MCF 10A (cell line): Measurements from ENCODE around the gene KIF6. TPM values are rescaled to one million over a fixed set of nuclear protein-coding genes. Genes with fewer than 3 reads are reported as not detected.

Experiments
- BruUV-seq: library from RNA; stranded (reverse); fragments of 400-500 nt; replicated peaks from 2 replicates; lab custom pipeline; 2021; lab: Mats Ljungman, UMichigan
- CTCF ChIA-PET: fragments of 300-600 bp; sonication (Branson Sonifier 250); formaldehyde crosslinking; extraction: SDS; loops from one replicate; lab custom pipeline; 2021; ENCODE audit warnings: antibody characterized with exemption, inconsistent platforms; lab: Yijun Ruan, JAX
- POLR2A ChIA-PET: fragments of 300-600, 350-650 bp; sonication (Branson Sonifier 250); formaldehyde crosslinking; extraction: SDS; loops from one replicate; lab custom pipeline; 2020; ENCODE audit warnings: antibody characterized with exemption, inconsistent platforms; lab: Yijun Ruan, JAX
- DNase-seq: peaks from one replicate; pipeline ENCODE4 v3.0.0-alpha.2; 2018; ENCODE audit not compliant: unreplicated experiment
- H3K27ac Mint-ChIP-seq: one replicate; pipeline ENCODE4 v1.8.0; 2022; ENCODE audit warnings: mild to moderate bottlenecking, low read depth, mixed read lengths; ENCODE audit not compliant: unreplicated experiment
- H3K27me3 Mint-ChIP-seq: one replicate; pipeline ENCODE4 v1.8.0; 2022; ENCODE audit warnings: mixed read lengths; ENCODE audit not compliant: insufficient read depth, unreplicated experiment
- H3K36me3 Mint-ChIP-seq: one replicate; pipeline ENCODE4 v1.8.0; 2022; ENCODE audit warnings: mild to moderate bottlenecking, moderate library complexity, mixed read lengths; ENCODE audit not compliant: insufficient read depth, unreplicated experiment
- H3K4me1 Mint-ChIP-seq: one replicate; pipeline ENCODE4 v1.8.0; 2022; ENCODE audit warnings: mixed read lengths; ENCODE audit not compliant: insufficient read depth, unreplicated experiment
- H3K4me3 Mint-ChIP-seq: one replicate; pipeline ENCODE4 v1.8.0; 2022; ENCODE audit warnings: mild to moderate bottlenecking, moderate library complexity, mixed read lengths; ENCODE audit not compliant: unreplicated experiment
- H3K9me3 Mint-ChIP-seq: one replicate; pipeline ENCODE4 v1.8.0; 2022; ENCODE audit warnings: mixed read lengths; ENCODE audit not compliant: unreplicated experiment
- intact Hi-C: fragments of 100-400 bp; cut with micrococcal nuclease; formaldehyde crosslinking; loops from 2 replicates; pipeline ENCODE4 v1.14.1; 2022
- total RNA-seq: library from RNA; stranded (reverse); gene quantifications from 2 replicates; pipeline ENCODE4 v1.2.3, GENCODE V29; 2022
- TF ChIP-seq, protein P1 (sequence below): fragments of 200-600 bp; IDR thresholded peaks from one replicate; pipeline ENCODE4 v1.8.0; 2022; ENCODE audit warnings: antibody characterized with exemption, mild to moderate bottlenecking; ENCODE audit not compliant: unreplicated experiment

KIF6 gene
- total RNA-seq, 1 experiment from 2014 or later = 0.91 TPM

DNA sequence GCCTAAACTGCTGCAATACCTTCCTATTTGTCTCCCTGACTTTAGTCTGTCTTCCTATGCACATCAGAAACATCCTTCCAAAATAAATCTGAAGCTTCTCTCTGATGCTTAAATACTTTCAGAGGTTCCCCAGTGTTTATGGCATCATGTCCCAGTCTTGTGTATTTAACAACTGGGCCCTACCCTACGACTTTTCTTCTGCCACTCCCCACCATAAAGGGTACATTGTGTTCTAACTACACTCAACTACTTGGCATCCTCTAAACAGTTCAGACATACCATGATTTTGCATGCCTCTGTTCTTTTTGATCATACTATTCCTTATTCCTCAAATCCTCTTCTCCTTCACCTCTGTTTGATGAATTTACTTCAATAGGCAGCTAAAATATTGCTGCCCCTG lies 259.7 kb downstream of the KIF6 start:
- TF ChIP-seq, protein P1, sequence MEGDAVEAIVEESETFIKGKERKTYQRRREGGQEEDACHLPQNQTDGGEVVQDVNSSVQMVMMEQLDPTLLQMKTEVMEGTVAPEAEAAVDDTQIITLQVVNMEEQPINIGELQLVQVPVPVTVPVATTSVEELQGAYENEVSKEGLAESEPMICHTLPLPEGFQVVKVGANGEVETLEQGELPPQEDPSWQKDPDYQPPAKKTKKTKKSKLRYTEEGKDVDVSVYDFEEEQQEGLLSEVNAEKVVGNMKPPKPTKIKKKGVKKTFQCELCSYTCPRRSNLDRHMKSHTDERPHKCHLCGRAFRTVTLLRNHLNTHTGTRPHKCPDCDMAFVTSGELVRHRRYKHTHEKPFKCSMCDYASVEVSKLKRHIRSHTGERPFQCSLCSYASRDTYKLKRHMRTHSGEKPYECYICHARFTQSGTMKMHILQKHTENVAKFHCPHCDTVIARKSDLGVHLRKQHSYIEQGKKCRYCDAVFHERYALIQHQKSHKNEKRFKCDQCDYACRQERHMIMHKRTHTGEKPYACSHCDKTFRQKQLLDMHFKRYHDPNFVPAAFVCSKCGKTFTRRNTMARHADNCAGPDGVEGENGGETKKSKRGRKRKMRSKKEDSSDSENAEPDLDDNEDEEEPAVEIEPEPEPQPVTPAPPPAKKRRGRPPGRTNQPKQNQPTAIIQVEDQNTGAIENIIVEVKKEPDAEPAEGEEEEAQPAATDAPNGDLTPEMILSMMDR = no peak
- H3K4me1 Mint-ChIP-seq = peaks cover 20% of the 10 kb centered on the region
- H3K4me3 Mint-ChIP-seq = no peak overlapping the region
- H3K27me3 Mint-ChIP-seq = no peaks in the 10 kb centered on the region
- intact Hi-C loops = no loop called here
- H3K36me3 Mint-ChIP-seq = no peaks in the 10 kb centered on the region
- H3K9me3 Mint-ChIP-seq = peaks cover 8% of the 10 kb centered on the region
- H3K27ac Mint-ChIP-seq = peak overlapping the region; percentile 66
- no peak for DNase-seq
- POLR2A ChIA-PET = interaction anchor here (1.2 kb wide), 3 partner anchors 9 to 39 kb away, joined by 3 to 4 read pairs (median 3); no protein-coding TSS in a partner anchor
- no TSS peak for BruUV-seq
- CTCF ChIA-PET = no interaction called here

DNA sequence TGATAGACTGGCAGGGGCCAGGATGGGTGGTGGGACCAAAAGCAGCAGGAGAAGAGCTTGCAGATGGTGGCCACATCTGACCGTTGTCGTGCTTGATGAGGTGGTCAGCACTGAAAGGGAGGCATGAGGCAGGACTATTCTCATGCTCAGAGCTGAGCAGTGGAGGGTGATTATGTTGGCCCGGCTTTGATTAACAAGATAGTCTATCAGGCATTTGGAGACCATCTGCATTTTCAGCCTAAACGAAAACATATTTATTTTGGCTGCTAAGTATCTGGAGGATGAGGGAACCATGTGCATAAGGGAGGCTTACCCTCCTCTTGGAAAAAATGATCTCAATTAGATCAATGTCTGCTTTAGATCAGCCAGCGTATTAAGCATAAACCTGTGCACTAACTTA lies 261.1 kb downstream of the KIF6 start:
- Mint-ChIP-seq H3K4me3 (no peak overlapping the region), H3K27ac (no peak overlapping the region), H3K4me1 (peaks cover 20% of the 10 kb centered on the region), H3K36me3 (no peaks in the 10 kb centered on the region), H3K9me3 (peaks cover 8% of the 10 kb centered on the region), H3K27me3 (no peaks in the 10 kb centered on the region)
- ChIA-PET CTCF (no interaction called here), POLR2A (no interaction called here)
- no peak for DNase-seq
- BruUV-seq = no TSS peak
- intact Hi-C loops = no loop called here
- TF ChIP-seq, protein P1 = no peak

DNA sequence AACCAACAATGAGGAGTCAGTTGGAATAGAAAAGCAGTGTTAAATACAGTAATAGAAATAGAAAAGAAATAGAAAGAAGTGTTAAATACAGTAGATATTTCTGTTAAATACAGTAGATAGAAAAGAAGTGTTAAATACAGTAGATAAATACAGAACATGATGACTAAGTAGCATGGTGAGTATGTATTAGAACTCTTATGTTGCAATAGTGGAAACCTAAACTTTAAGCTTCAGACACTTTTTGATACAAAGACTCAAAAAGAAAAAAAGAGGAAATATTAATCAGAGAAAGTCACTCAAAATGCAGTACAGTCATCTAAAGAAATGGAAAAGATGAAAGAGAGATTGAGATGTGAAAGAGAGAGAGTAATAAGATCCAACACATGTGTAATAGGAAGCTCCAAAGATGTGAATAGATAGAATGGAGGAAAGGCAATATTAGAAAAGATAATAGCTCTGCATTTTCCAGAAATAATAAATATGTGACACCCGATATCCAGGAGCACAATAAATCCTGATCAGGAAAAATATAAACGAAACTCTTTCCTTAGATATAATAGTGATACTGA lies 271.2 kb downstream of the KIF6 start:
- Mint-ChIP-seq H3K4me3 (no peak overlapping the region), H3K27me3 (no peaks in the 10 kb centered on the region), H3K36me3 (no peaks in the 10 kb centered on the region), H3K4me1 (peaks cover 41% of the 10 kb centered on the region), H3K9me3 (peaks cover 11% of the 10 kb centered on the region), H3K27ac (peak overlapping the region; percentile 75)
- TF ChIP-seq, protein P1 = no peak
- no TSS peak for BruUV-seq
- DNase-seq = no peak
- CTCF ChIA-PET = interaction anchor here (0.5 to 0.7 kb wide), 2 partner anchors 157 to 364 kb away, joined by 4 to 5 read pairs; no protein-coding TSS in a partner anchor
- POLR2A ChIA-PET = no interaction called here
- intact Hi-C loops = no loop called here

DNA sequence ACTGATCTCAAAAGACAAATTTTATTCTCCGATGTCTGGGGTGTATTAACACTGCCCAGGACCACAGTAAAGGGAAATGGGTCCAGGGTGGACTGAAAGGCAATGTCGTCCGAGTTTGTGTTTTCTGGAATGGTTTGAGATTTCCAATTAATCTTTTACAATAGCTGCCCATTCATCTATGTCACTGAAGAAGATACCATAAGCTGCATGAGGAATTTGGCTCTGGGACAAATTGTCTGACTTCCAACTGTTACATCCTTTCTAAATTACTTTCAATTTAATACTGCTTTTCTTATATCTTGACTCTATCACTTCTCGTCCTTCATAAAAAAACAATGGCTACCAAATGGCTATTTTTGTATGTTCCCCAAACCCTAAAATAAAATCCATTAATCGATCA lies 272.0 kb downstream of the KIF6 start:
- BruUV-seq = no TSS peak
- DNase-seq = peak; percentile 8
- H3K27ac Mint-ChIP-seq = no peak overlapping the region
- peaks cover 41% of the 10 kb centered on the region for H3K4me1 Mint-ChIP-seq
- H3K4me3 Mint-ChIP-seq = no peak overlapping the region
- ChIA-PET POLR2A (no interaction called here), CTCF (interaction anchor here (1.8 kb wide), 1 partner anchor 14 kb away, joined by 6 read pairs; no protein-coding TSS in a partner anchor)
- TF ChIP-seq, protein P1 = no peak
- peaks cover 11% of the 10 kb centered on the region for H3K9me3 Mint-ChIP-seq
- no peaks in the 10 kb centered on the region for H3K27me3 Mint-ChIP-seq
- intact Hi-C loops = no loop called here
- no peaks in the 10 kb centered on the region for H3K36me3 Mint-ChIP-seq
